ENCODE measurements around the gene GPR82.
"Not testable (repeated sequence)": the region's sequence is repeated elsewhere in the genome, so short reads cannot be mapped to it uniquely, and the experiment has no call there.

Gene GPR82

GRCh38 chrX:41719610-41720009 is 4.4 kb upstream of the GPR82 start:
- DNase-seq, result not testable (repeated sequence)

GRCh38 chrX:41720125-41720779 is 3.7 kb upstream of the GPR82 start:
- no peak for DNase-seq

- no peak for DNase-seq
Measured at GRCh38 chrX:41721590-41721989, 2.4 kb upstream of the GPR82 start.

- DNase-seq, result no peak
Measured at GRCh38 chrX:41722214-41722613, 1.8 kb upstream of the GPR82 start.

GRCh38 chrX:41722816-41723618 is 964 bp upstream of the GPR82 start:
- no peak for DNase-seq

GRCh38 chrX:41728125-41728524 is 4.1 kb downstream of the GPR82 start:
- DNase-seq, result no peak

- DNase-seq, result no peak
Measured at GRCh38 chrX:41730081-41730480, 6.1 kb downstream of the GPR82 start.

- DNase-seq, result no peak
Measured at GRCh38 chrX:41732260-41732659, 8.3 kb downstream of the GPR82 start.

GRCh38 chrX:41733939-41734338 is 10.0 kb downstream of the GPR82 start:
- DNase-seq, result no peak

GRCh38 chrX:41734530-41734929 is 10.5 kb downstream of the GPR82 start:
- DNase-seq, result no peak

GRCh38 chrX:41737065-41737464 is 13.1 kb downstream of the GPR82 start:
- no peak for DNase-seq

- no peak for DNase-seq
Measured at GRCh38 chrX:41739871-41740270, 15.9 kb downstream of the GPR82 start.

GRCh38 chrX:41750716-41751115 is 26.7 kb downstream of the GPR82 start:
- DNase-seq, result no peak

- DNase-seq, result no peak
Measured at GRCh38 chrX:41758401-41758800, 34.4 kb downstream of the GPR82 start.

GRCh38 chrX:41759817-41760216 is 35.8 kb downstream of the GPR82 start:
- DNase-seq, result no peak

GRCh38 chrX:41761169-41761568 is 37.2 kb downstream of the GPR82 start:
- no peak for DNase-seq

GRCh38 chrX:41761702-41762101 is 37.7 kb downstream of the GPR82 start:
- no peak for DNase-seq

- peak; percentile 7 for DNase-seq
Measured at GRCh38 chrX:41779030-41779564, 55.1 kb downstream of the GPR82 start.

All from amniotic stem cell (primary cell).